OCI-M1 (cell line): ENCODE results near the gene KLHL26.
"Not testable (repeated sequence)": the region's sequence is repeated elsewhere in the genome, so short reads cannot be mapped to it uniquely, and the experiment has no call there.

Source experiments
- DNase-seq: peaks from one replicate; lab custom pipeline; 2025; lab: John Stamatoyannopoulos, UW

Gene KLHL26, protein sequence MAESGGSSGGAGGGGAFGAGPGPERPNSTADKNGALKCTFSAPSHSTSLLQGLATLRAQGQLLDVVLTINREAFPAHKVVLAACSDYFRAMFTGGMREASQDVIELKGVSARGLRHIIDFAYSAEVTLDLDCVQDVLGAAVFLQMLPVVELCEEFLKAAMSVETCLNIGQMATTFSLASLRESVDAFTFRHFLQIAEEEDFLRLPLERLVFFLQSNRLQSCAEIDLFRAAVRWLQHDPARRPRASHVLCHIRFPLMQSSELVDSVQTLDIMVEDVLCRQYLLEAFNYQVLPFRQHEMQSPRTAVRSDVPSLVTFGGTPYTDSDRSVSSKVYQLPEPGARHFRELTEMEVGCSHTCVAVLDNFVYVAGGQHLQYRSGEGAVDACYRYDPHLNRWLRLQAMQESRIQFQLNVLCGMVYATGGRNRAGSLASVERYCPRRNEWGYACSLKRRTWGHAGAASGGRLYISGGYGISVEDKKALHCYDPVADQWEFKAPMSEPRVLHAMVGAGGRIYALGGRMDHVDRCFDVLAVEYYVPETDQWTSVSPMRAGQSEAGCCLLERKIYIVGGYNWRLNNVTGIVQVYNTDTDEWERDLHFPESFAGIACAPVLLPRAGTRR

GRCh38 chr19:18636969-18637629 is at the start of gene KLHL26:
KLHL26 (plus strand) TSS chr19:18637028; CDS start chr19:18637055, 27 bp downstream.
- DNase-seq: no peak

GRCh38 chr19:18587561-18587960 is 49.3 kb upstream of the KLHL26 start:
- no peak for DNase-seq

GRCh38 chr19:18587962-18588610 is 48.7 kb upstream of the KLHL26 start:
- no peak for DNase-seq

DNA sequence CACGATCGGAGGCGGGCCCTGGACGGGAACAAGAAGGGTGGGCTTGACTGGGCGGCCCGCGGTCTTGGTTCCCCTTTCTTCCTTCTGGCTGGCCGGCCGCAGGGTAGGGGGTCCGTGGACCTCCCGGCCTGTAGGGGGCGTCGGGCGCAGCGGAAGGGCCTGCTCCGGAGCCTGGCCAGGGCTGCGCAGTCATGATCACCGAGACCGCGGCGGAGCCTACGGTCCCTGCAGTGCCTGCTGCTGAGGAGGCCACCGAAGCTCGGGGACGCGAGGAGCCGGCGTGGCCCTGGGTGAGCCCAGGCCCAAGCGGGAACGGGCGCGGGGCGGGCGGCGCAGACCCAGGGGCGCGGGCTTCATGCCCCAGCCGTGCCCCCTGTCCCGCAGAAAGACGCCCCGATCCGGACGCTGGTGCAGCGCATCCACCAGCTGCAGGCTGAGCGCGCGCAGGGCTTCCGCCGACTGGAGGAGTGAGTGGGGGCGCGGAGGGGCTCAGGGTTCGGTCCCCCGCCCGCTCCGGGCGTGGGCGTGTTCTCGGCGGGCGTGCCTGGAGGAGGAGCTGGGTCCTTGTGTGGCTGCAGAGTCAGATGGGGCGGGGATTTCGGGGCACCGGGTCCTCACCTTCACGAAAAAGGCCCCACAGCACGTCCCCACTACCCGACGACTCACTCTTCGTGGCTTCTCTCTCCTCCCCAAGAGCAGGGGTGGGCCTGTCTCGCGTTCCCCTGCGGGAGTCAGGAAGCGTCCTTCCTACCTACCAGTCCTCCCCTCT is 48.0 kb upstream of the KLHL26 start, which contains the start of gene REX1BD:
TSS of gene REX1BD (plus strand) at position 188 of the 769 bp plus-strand sequence. CDS start at position 192, 4 bp downstream.
- peak; percentile 95 for DNase-seq

DNA sequence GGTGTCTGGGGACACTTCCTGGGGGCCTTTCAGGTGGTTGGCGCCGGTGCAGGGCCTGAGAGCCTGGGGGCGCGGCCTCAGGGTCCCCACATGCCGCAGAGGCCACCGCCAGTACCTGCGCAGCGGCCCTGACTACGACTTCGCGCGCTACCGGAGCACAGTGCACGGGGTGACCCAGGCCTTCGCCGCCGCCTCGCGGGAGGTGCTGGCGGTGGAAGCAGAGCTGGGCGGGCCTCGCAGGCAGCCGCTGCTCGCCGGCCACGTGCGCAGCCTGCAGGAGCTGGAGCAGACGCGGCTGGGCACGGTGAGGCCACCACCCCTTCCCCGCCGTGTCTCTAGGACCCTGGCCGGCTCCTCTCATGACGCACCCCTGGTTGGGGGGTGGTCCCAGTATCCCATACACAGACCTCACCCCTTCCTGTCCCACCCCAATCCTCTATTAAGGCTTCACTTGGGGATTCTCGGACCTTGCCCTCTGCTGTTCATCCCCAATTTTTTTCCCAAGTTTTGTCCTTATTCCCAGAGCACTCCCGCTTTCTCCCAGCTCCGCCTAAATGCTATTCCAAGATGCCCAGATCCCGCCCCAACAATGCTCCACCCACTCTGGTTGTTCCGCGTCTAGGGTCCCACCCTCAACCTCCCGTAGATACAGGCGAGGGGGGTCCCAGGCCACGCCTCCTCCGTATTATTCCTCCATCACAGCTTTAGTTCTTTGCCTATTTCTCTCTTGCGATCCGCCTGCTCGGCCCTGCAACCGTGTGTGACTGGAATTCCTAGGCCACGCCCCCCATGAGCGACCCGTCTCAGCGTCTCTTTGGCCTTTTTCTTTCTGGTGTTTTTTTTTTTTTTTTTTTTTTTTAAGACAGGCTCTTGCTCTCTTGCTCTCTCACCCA is 47.2 kb upstream of the KLHL26 start:
- peak; percentile 76 for DNase-seq

DNA sequence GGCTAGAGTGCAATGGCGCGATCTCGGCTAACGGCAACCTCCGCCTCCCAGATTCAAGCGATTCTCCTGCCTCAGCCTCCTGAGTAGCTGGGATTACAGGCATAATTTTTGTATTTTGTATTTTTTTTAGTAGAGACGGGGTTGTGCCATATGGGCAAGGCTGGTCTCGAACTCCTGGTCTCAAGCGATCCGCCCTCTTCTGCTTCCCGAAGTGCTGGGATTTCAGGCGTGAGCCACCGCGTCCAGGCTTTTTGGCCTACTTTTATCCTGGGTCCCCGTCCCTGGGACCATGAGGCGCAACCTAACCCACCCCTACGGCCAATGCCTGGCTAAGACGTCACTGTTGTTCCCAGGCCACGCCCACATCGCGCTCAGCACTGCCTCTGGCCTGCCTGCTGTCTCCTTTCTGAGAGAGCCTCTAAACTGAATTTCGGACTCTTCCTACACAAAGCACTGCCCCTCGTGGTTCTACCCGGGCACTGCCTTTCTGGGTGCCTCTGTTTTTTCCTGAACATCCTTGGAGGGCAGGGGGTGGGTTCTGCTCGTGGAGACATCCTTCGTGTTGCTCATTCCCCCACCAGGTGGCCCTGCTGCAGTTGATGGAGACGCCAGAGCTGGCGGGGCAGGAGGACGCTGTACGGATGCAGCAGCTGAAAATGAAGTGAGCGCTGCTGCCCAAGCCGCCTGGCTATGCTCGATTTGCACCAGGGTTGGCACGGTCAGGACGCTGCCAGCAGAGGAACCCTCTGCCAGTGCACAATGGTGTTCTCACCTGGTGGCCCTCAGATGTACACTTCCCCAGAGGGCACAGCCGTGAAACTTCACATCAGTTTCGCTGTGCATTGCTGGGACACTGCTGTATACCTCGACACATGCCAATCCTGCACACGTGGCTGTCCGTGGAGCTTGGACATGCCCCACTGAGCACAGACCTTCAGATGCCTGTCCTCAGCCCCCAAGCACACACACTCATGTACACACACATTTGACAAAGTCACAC is 46.3 kb upstream of the KLHL26 start:
- no peak for DNase-seq

DNA sequence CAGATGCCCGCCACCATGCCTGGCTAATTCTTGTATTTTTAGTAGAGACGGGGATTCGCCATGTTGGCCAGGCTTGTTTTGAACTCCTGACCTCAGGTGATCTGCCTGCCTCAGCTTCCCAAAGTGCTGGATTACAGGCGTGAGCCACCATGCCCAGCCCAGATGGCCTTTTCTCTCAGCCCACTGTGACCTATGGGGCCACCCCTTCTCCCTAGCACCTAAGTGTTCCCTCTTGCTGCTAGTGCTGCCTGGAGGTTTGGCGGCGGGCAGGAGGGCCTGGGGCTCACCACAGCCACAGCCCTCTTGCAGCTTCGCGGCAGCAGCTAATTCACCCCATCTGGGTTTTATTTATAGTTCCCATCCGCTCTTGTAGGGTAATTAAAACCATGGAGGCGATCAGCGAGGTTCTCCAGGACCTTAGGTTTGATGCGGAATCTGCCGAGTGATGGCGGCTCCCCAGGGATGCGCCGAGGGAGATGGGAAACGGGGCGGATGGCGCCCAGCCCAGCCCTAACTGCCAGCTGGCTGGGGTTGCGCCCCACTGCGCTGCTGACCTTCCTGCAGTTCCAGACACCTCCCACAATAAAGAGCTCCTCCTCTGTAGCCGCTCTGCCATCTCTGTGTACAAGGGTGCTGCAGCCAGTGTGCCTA is 45.0 kb upstream of the KLHL26 start:
- no peak for DNase-seq

DNA sequence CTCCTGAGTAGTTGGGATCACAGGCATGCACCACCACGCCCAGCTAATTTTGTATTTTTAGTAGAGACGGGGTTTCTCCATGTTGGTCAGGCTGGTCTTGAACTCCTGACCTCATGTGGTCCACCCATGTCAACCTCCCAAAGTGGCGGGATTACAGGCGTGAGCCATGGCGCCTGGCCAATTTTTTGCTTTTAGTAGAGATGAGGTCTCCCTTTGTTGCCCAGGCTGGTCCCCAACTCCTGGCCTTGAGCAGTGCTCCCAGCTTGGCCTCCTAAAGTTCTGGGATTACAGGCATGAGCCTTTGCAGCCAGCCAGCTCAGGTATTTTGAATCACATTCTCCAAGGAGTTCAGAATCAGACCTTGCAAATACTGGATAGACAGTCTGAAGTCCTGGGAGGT is 44.1 kb upstream of the KLHL26 start:
- not testable (repeated sequence) for DNase-seq

DNA sequence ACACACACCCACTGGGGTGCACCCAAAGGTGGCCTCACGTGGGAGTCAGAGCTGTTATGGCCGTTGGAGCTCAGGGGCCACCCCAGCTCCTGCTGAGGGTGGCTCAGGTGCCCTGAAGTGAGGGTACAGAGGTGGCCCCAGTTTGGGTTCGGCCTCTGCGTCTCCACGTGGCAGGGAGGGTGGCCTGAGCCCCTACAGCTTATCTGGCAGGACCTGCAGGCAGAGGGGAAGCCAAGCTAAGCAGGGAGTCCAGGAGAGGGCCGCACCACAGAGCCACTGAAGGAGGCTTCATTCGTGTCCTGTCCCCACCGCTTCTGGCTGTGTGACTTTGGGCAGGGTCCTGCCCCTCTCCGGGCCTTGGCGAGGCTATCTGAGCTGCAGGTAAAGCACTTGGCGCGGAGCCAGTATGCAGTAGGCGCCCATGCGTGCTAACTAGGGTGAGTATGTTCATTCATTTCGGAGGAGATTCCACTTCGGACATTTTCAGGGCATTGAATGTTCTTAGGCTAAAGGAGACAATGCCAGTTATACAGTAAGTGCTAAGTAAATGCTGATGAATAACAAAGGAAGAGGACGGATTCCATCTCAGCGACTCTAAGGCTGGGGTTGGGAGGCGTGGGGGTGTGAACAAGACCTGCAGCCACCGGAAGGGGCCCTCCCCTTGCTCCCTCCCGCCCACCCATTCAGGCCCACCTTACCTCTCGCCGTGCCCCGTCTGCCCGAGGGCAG is 43.3 kb upstream of the KLHL26 start:
- no peak for DNase-seq

GRCh38 chr19:18594096-18594823 is 42.6 kb upstream of the KLHL26 start:
- DNase-seq: peak; percentile 87

DNA sequence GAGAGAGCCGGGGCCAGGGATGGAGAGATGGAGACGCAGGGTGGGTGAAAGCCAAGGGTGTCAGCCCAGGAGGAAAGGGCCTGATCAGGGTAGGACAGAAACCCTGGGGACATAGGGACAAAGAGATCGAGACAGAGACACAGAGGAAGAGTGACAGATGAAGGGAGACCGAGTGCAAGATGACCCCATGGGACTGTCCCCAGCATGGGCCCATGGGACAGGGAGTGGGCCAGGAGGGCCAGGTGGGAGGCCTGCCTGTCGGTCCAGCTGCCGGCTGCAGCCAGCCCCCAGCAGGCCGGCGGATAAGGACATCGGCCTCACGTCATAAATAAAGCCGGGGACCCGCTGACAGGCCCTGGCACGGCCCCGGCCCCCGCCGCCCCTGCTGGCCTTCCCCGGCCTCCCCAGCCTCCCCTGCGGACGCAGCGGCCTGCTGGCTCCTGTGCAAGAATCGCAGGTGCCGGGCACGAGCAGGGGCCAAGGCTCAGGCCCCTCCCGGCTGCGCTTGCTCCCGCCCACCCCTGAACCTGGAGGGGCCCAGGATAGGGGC is 41.9 kb upstream of the KLHL26 start:
- DNase-seq: no peak

DNA sequence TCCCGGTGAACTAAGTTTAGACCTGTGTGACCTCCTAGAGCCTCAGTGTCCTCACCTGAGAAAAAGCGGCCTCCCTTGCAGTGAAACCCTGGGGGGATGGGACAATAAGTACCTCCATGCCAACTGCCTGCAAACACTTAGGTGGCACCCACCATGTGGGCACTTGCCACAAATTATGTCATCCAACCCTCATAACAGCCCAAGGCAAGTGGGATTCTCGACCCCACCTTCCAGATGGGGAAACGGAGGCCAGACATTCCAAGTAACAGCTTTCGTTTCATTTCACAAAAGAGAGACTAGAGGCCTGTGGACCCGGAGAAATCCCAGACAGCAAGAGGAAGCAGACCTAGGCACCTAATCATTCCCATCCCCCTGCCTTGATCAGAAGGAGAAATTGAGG is 41.4 kb upstream of the KLHL26 start:
- no peak for DNase-seq

GRCh38 chr19:18596752-18597157 is 40.1 kb upstream of the KLHL26 start:
- peak; percentile 87 for DNase-seq

DNA sequence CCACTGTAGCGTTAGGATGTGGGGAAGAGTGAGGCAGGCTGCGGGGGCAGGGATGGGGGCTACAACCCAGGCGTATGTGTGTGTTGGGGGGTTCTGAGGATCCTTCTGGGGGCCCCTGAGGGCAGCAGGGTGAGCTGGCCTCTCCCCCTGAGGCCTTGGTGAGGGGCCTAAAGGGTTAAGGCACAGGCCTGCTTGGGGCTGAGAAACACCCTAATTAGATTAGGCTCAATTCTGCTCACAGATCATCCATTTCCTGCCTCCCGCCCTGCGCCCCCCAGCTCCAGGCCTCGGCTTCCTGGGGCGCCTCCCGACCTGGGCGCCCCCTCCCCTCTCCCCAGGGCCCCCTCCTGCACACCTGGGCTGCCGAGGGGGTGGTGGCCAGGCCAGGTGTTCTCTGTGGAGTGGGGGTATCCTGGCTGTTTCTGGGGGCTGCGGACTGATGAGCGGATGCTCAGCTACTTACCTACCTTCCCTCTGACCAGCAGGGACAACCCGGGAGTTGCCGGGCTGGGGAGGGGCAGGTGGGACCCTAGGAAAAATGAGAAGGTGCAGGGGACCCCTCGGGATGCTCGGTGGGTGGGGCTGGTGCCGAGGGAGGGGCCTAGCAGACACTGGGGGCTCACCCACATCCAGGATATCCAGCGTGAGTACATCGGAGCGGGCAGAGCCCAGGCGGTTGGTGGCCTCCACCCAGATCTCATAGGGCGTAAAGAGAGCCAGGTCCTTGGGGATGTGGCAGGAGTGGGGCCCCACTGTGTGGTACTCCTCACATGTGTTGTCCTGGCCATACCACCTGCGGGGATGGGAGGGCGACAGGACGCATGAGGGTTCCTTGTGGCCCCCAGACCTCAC is 38.8 kb upstream of the KLHL26 start:
- DNase-seq: no peak

DNA sequence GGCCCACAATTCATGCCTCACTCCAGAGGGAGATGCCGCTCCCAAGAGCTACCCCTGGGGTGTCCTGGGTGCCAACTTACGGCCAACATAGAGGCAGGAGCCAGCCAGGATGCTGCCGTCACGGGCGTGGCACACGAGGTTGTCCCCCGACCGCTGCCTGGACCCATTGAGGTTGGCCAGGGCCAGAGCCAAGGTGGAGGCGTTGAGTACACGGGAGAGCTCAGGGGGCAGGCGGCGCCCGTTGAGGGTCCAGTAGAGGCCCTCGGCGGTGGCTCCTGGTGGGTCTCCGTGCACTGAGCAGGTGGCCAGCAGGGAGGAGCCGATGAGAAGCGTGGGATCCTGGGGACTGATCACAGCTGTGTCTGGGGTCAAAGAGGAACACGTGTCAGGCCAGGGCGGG is 37.3 kb upstream of the KLHL26 start:
- DNase-seq: no peak
